Activated CD4-positive, alpha-beta T cell treated with anti-CD3 and anti-CD28 coated beads for 36 hours (primary cell): ENCODE measurements around the gene CBY1. TPM values are rescaled to one million over a fixed set of nuclear protein-coding genes. Genes with fewer than 3 reads are reported as not detected.

ENCODE experiments used
- ATAC-seq: fragments of 200-7000 bp; cut with Tn5 transposase; one replicate; pipeline ENCODE4 v1.10.0; 2021; ENCODE audit warnings: mild to moderate bottlenecking, moderate library complexity
- CTCF ChIA-PET: fragments of 350-600 bp; sonication (Branson Sonifier 250); formaldehyde crosslinking; loops from one replicate; lab custom pipeline; 2021; ENCODE audit warnings: antibody characterized with exemption; lab: Charles Lee
- POLR2A ChIA-PET: fragments of 350-600 bp; sonication (Branson Sonifier 250); formaldehyde crosslinking; loops from one replicate; lab custom pipeline; 2021; ENCODE audit warnings: antibody characterized with exemption, inconsistent platforms; lab: Charles Lee
- DNase-seq: peaks from one replicate; pipeline ENCODE4 v3.0.0-alpha.2; 2020
- H3K27ac Mint-ChIP-seq: one replicate; pipeline ENCODE4 v1.8.0; 2021; ENCODE audit warnings: mixed read lengths
- H3K27me3 Mint-ChIP-seq: one replicate; pipeline ENCODE4 v1.8.0; 2021; ENCODE audit warnings: mixed read lengths
- H3K36me3 Mint-ChIP-seq: one replicate; pipeline ENCODE4 v1.8.0; 2021; ENCODE audit warnings: low read depth, mixed read lengths
- H3K4me1 Mint-ChIP-seq: one replicate; pipeline ENCODE4 v1.8.0; 2021; ENCODE audit warnings: mixed read lengths
- H3K4me3 Mint-ChIP-seq: one replicate; pipeline ENCODE4 v1.8.0; 2021; ENCODE audit warnings: mild to moderate bottlenecking, moderate library complexity, mixed read lengths
- H3K9me3 Mint-ChIP-seq: one replicate; pipeline ENCODE4 v1.8.0; 2021; ENCODE audit warnings: low read depth, mixed read lengths
- intact Hi-C, 2 experiments: fragments of 100-400 bp; cut with DNase I in 1 of 2; cut with micrococcal nuclease in 1 of 2; formaldehyde crosslinking; loops; one replicate each; pipeline versions ENCODE4 v1.14.2 to v1.15.1; 2022 to 2024; cut with DNase I, micrococcal nuclease
- total RNA-seq, 2 experiments: library from RNA; stranded (reverse); gene quantifications; one replicate each; pipeline ENCODE4 v1.2.3, GENCODE V29; 2021

The CBY1 gene
- total RNA-seq, 2 experiments from 2014 or later = 9.8 to 11.6 TPM

- Mint-ChIP-seq H3K27me3 (no peaks in the 10 kb centered on the region), H3K36me3 (no peaks in the 10 kb centered on the region), H3K27ac (no peak overlapping the region), H3K4me1 (peaks cover 5% of the 10 kb centered on the region), H3K9me3 (no peaks in the 10 kb centered on the region), H3K4me3 (no peak overlapping the region)
- DNase-seq (no peak), ATAC-seq (no peak)
- CTCF ChIA-PET = interaction anchor here (0.6 kb wide), 1 partner anchor 19 kb away, joined by 3 read pairs; no protein-coding TSS in a partner anchor
- intact Hi-C loops = no loop called here
- POLR2A ChIA-PET = no interaction called here
These were observed 3.6 kb upstream of the CBY1 start for GRCh38 chr22:38652859-38653258.

- H3K27me3 Mint-ChIP-seq = no peaks in the 10 kb centered on the region
- ATAC-seq = no peak
- CTCF ChIA-PET = interaction anchor here (1.1 kb wide), 1 partner anchor 27 kb away, joined by 3 read pairs; no protein-coding TSS in a partner anchor
- H3K36me3 Mint-ChIP-seq = no peaks in the 10 kb centered on the region
- intact Hi-C loops = no loop called here
- peaks cover 11% of the 10 kb centered on the region for H3K4me1 Mint-ChIP-seq
- no peak for DNase-seq
- no peaks in the 10 kb centered on the region for H3K9me3 Mint-ChIP-seq
- H3K27ac Mint-ChIP-seq = no peak overlapping the region
- POLR2A ChIA-PET = no interaction called here
- no peak overlapping the region for H3K4me3 Mint-ChIP-seq
These were observed 2.7 kb upstream of the CBY1 start for GRCh38 chr22:38653741-38654140.

- H3K4me3 Mint-ChIP-seq = peak overlapping the region; percentile 79
- H3K9me3 Mint-ChIP-seq = no peaks in the 10 kb centered on the region
- intact Hi-C loops = loop anchor here (1.0 to 5.0 kb wide), 13 partner anchors 25 to 475 kb away; partner anchors contain the start of genes GTPBP1 (in 2 of the 2), TOMM22 (in 2 of the 2), CSNK1E (in 1 of the 2) and DDX17 (in 1 of the 2)
- peaks cover 11% of the 10 kb centered on the region for H3K4me1 Mint-ChIP-seq
- H3K36me3 Mint-ChIP-seq = no peaks in the 10 kb centered on the region
- ATAC-seq = no peak
- POLR2A ChIA-PET = no interaction called here
- CTCF ChIA-PET = no interaction called here
- H3K27me3 Mint-ChIP-seq = no peaks in the 10 kb centered on the region
- H3K27ac Mint-ChIP-seq = peak overlapping the region; percentile 93
- DNase-seq = no peak
These were observed 751 bp upstream of the CBY1 start for GRCh38 chr22:38655519-38656255.

GRCh38 chr22:38657045-38657909 lies 839 bp downstream of the CBY1 start:
- DNase-seq = peak; percentile 68
- H3K4me1 Mint-ChIP-seq = peaks cover 11% of the 10 kb centered on the region
- H3K9me3 Mint-ChIP-seq = no peaks in the 10 kb centered on the region
- ChIA-PET CTCF (interaction anchor here (0.7 kb wide), 1 partner anchor 18 kb away, joined by 4 read pairs; no protein-coding TSS in a partner anchor), POLR2A (interaction anchor here (2.5 kb wide), 1 partner anchor 24 kb away, joined by 13 read pairs; the partner anchor contains the start of gene TOMM22)
- H3K4me3 Mint-ChIP-seq = peak overlapping the region; percentile 79
- peak overlapping the region; percentile 93 for H3K27ac Mint-ChIP-seq
- intact Hi-C loops = loop anchor here (2.0 to 5.0 kb wide), 4 partner anchors 24 to 384 kb away; partner anchors contain the start of genes CSNK1E (in 1 of the 2), GTPBP1 (in 1 of the 2), TMEM184B (in 1 of the 2) and TOMM22 (in 1 of the 2)
- H3K27me3 Mint-ChIP-seq = no peaks in the 10 kb centered on the region
- H3K36me3 Mint-ChIP-seq = no peaks in the 10 kb centered on the region
- ATAC-seq = peak; percentile 50

GRCh38 chr22:38674888-38675287 lies 18.4 kb downstream of the CBY1 start:
- CTCF ChIA-PET = interaction anchor here (0.6 to 0.7 kb wide), 3 partner anchors 17 to 541 kb away, joined by 3 to 4 read pairs (median 4); no protein-coding TSS in a partner anchor
- POLR2A ChIA-PET = no interaction called here
- intact Hi-C loops = no loop called here
- Mint-ChIP-seq H3K36me3 (peaks cover 14% of the 10 kb centered on the region), H3K4me1 (no peaks in the 10 kb centered on the region), H3K27me3 (no peaks in the 10 kb centered on the region), H3K4me3 (no peak overlapping the region), H3K9me3 (no peaks in the 10 kb centered on the region), H3K27ac (no peak overlapping the region)
- ATAC-seq = no peak
- DNase-seq = no peak

GRCh38 chr22:38675833-38676232 lies 19.4 kb downstream of the CBY1 start:
- intact Hi-C loops = no loop called here
- no peak for DNase-seq
- CTCF ChIA-PET = no interaction called here
- Mint-ChIP-seq H3K9me3 (no peaks in the 10 kb centered on the region), H3K27me3 (no peaks in the 10 kb centered on the region), H3K4me1 (no peaks in the 10 kb centered on the region), H3K27ac (no peak overlapping the region), H3K36me3 (peaks cover 12% of the 10 kb centered on the region), H3K4me3 (no peak overlapping the region)
- ATAC-seq = no peak
- POLR2A ChIA-PET = no interaction called here

GRCh38 chr22:38681582-38682335 lies 25.3 kb downstream of the CBY1 start, which contains the start of gene TOMM22:
TSS of gene TOMM22 (plus strand) at chr22:38681957. CDS start at chr22:38681979, 22 bp downstream.
- Mint-ChIP-seq H3K27ac (peak within 1 kb of the TSS; percentile 98), H3K4me3 (peak within 1 kb of the TSS; percentile 90), H3K9me3 (no peaks in the 10 kb centered on the region), H3K27me3 (no peaks in the 10 kb centered on the region), H3K36me3 (peaks cover 38% of the 10 kb centered on the region), H3K4me1 (peaks cover 20% of the 10 kb centered on the region)
- CTCF ChIA-PET = interaction anchor here (0.6 to 3.7 kb wide), 28 partner anchors 8 to 797 kb away, joined by 3 to 34 read pairs (median 3); partner anchors contain the start of genes GTPBP1, JOSD1 and TMEM184B
- peak; percentile 98 for ATAC-seq
- intact Hi-C loops = loop anchor here (1.0 to 5.0 kb wide), 12 partner anchors 15 to 837 kb away; partner anchors contain the start of genes CBY1 (in 2 of the 2), FAM227A (in 2 of the 2), GTPBP1 (in 2 of the 2) and ANKRD54 (in 1 of the 2)
- POLR2A ChIA-PET = interaction anchor here (0.5 to 2.1 kb wide), 11 partner anchors 8 to 838 kb away, joined by 3 to 13 read pairs (median 5); partner anchors contain the start of genes CBY1 and GTPBP1
- peak; percentile 92 for DNase-seq

- intact Hi-C loops = loop anchor here in 1 of 2 experiments (5.0 kb wide), 1 partner anchor 178 kb away; the partner anchor contains the start of gene DDX17
- CTCF ChIA-PET = no interaction called here
- Mint-ChIP-seq H3K36me3 (peaks cover 59% of the 10 kb centered on the region), H3K27ac (no peak overlapping the region), H3K4me1 (peaks cover 20% of the 10 kb centered on the region), H3K27me3 (no peaks in the 10 kb centered on the region), H3K4me3 (no peak overlapping the region), H3K9me3 (no peaks in the 10 kb centered on the region)
- ATAC-seq = no peak
- POLR2A ChIA-PET = no interaction called here
- no peak for DNase-seq
These were observed 28.5 kb downstream of the CBY1 start for GRCh38 chr22:38684895-38685294.

GRCh38 chr22:38685761-38686160 lies 29.3 kb downstream of the CBY1 start:
- intact Hi-C loops = no loop called here
- Mint-ChIP-seq H3K27ac (peak overlapping the region; percentile 11), H3K27me3 (no peaks in the 10 kb centered on the region), H3K36me3 (peaks cover 61% of the 10 kb centered on the region), H3K4me1 (peaks cover 20% of the 10 kb centered on the region), H3K9me3 (no peaks in the 10 kb centered on the region), H3K4me3 (no peak overlapping the region)
- DNase-seq (no peak), ATAC-seq (no peak)
- CTCF ChIA-PET = no interaction called here
- POLR2A ChIA-PET = no interaction called here

GRCh38 chr22:38689651-38690050 lies 33.2 kb downstream of the CBY1 start:
- intact Hi-C loops = no loop called here
- Mint-ChIP-seq H3K9me3 (no peaks in the 10 kb centered on the region), H3K4me3 (no peak overlapping the region), H3K4me1 (peaks cover 6% of the 10 kb centered on the region), H3K36me3 (peaks cover 59% of the 10 kb centered on the region), H3K27ac (no peak overlapping the region), H3K27me3 (no peaks in the 10 kb centered on the region)
- no peak for ATAC-seq
- POLR2A ChIA-PET = no interaction called here
- DNase-seq = no peak
- CTCF ChIA-PET = interaction anchor here (0.7 kb wide), 1 partner anchor 8 kb away, joined by 3 read pairs; the partner anchor contains the start of gene TOMM22
